ENCODE measurements around the gene ZBTB7A. TPM values are rescaled to one million over a fixed set of nuclear protein-coding genes. Genes with fewer than 3 reads are reported as not detected.

ZBTB7A gene
- total and polyA plus RNA-seq, 2 experiments from 2014 or later = 17.8 to 41.3 TPM

DNA sequence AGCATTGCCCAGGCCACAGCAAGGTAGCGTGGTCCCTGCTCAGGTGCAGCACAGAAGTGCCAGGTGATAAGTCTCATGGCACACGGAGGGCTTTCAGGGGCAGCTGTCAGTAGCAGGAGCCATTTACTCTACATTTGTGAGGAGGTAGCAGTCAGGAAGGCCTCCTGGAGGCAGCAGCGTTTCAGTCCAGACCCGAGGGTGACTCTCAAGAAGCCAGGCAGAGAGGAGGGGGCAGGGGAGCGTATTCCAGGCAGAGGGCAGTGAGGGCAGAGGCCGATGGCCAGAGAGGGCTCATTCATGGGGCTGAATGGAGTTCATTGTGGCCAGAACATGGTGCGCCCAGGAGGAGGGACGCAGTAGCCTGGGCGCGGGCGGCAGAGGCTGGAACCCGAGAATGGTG is 50.2 kb downstream of the ZBTB7A start:
- in situ Hi-C loops (cut with MboI) = no loop called here
- DNase-seq = no peak
- WGBS, 2 experiments (ENCODE audit: low coverage in 1 of 2, low lambda C conversion rate in 2 of 2, missing lambda C conversion rate in 2 of 2) = 85 to 88% methylated on average over 12 of the region's 12 CpGs
- no peaks in the 10 kb centered on the region for H3K9me2 ChIP-seq (ENCODE audit: insufficient read depth)
- H3K9ac ChIP-seq = no peak overlapping the region
- H3K36me3 ChIP-seq (ENCODE audit: low read depth) = no peaks in the 10 kb centered on the region; the same call in 1 of the 2 replicates
- H3K9me3 ChIP-seq (ENCODE audit: low read depth) = no peaks in the 10 kb centered on the region
- TF ChIP-seq EZH2phosphoT487 (IDR thresholded peaks at IDR 0.05; ENCODE audit: insufficient read depth, low read depth) = no peak
- no peak for TF ChIP-seq EZH2 (IDR thresholded peaks at IDR 0.05; ENCODE audit: insufficient read depth, poor library complexity, severe bottlenecking)
- no peak overlapping the region for H3K4me2 ChIP-seq (ENCODE audit: unreplicated experiment)
- H3K27me3 ChIP-seq (replicated peaks; ENCODE audit: insufficient read depth) = no peaks in the 10 kb centered on the region
- no peaks in the 10 kb centered on the region for H3F3A ChIP-seq (ENCODE audit: insufficient read depth)
- no peaks in the 10 kb centered on the region for H4K20me1 ChIP-seq (ENCODE audit: insufficient read depth)
- H2AFZ ChIP-seq = no peak overlapping the region
- H3K4me3 ChIP-seq = no peak overlapping the region
- H3K4me1 ChIP-seq (ENCODE audit: insufficient read depth) = no peaks in the 10 kb centered on the region
- no peak overlapping the region for H3K27ac ChIP-seq
- peaks cover 65% of the 10 kb centered on the region for H3K79me2 ChIP-seq (ENCODE audit: insufficient read depth)

DNA sequence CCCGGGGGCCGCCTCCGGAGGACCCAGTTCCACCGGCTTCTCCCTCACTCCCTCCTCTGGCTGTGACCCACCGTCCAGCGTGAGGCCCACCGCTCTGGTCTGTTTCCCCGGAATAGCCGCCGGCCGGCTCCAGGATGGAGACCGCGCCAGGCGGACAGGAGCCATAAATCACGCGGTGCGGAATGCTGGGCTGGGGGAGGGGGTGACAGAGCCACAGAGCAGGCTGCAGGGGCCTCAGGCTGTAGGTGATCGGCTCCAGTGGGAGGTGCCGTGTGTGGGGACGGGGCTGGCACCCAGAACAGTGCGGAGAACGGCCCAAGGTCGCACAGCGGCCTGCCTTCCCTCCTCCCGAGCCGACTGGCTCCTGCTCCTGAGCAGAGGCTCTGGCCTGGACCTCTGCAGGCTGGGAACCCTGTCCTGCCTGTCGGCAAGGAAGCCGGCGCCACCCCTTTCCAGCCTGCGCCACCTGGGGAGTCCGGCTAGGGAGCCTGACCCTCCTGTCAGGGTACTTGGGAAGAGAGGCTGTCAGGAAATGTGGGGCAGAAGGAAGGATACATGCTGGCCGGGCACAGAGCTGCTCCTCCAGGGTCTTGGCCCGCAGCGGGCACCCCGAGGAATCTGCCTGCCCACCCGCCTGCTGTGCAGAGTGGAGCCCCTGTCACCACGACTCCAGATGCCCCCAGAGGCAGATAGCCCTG is 50.8 kb downstream of the ZBTB7A start:
- Histone ChIP-seq H3K4me1 (ENCODE audit: insufficient read depth) (no peaks in the 10 kb centered on the region), H3K9me2 (ENCODE audit: insufficient read depth) (no peaks in the 10 kb centered on the region), H3K4me2 (ENCODE audit: unreplicated experiment) (no peak overlapping the region), H3K9ac (no peak overlapping the region), H4K20me1 (ENCODE audit: insufficient read depth) (no peaks in the 10 kb centered on the region), H3K9me3 (ENCODE audit: low read depth) (no peaks in the 10 kb centered on the region), H3K27me3 (replicated peaks; ENCODE audit: insufficient read depth) (no peaks in the 10 kb centered on the region), H2AFZ (no peak overlapping the region), H3K27ac (no peak overlapping the region), H3F3A (ENCODE audit: insufficient read depth) (no peaks in the 10 kb centered on the region), H3K4me3 (no peak overlapping the region), H3K79me2 (ENCODE audit: insufficient read depth) (peaks cover 65% of the 10 kb centered on the region), H3K36me3 (ENCODE audit: low read depth) (no peaks in the 10 kb centered on the region; the same call in 1 of the 2 replicates)
- 82 to 86% methylated on average over 33 to 37 of the region's 37 CpGs for WGBS, 2 experiments (ENCODE audit: low coverage in 1 of 2, low lambda C conversion rate in 2 of 2, missing lambda C conversion rate in 2 of 2)
- TF ChIP-seq EZH2phosphoT487 (IDR thresholded peaks at IDR 0.05; ENCODE audit: insufficient read depth, low read depth) = no peak
- no peak for TF ChIP-seq EZH2 (IDR thresholded peaks at IDR 0.05; ENCODE audit: insufficient read depth, poor library complexity, severe bottlenecking)
- DNase-seq = no peak
- in situ Hi-C loops (cut with MboI) = no loop called here

DNA sequence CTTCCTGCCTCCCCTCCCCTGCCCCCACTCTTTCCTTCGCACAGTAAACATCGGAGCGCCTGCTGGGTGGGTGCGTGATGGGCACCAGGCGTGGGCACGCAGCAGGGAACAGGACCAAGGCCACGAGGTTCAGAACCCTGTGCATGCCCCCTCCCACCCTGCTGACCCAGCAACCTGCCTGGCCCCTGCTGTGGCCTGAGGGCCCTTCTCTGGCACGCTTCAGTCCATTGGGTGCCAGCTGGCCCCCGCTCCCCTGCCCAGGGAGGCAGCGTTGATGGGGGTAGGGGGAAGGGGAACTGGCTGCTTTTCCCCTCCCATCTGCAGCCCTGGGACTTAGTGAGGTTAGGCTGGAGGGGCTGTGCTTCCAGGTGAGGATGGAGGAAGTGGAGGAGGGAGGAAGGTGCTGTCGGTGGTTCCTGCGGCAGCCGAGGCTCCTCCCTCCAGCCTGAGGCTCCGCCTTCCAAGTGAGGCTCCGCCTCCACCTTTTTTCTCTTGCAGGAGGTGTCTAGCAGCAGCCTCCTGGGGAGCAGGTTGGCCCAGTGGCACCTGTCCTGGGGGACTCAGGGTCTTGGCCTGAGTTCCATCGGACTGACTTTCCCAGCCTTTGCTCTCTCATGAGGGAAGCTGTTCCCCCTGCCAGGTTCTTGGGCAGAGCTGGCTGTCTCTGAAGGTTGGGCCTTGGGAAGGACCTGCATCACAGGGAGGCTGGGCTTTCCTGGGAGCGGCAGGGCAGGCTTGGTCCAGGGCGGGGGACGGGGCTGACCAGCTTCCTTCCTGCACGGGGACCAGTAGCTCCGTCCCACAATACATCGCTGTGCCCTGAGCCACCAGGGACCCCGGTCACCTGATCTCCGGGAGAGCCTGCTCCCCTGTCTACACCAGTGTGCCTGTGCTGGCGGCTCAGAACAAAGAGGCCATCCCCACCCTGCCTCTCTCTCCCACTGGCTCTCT is 51.9 kb downstream of the ZBTB7A start:
- in situ Hi-C loops (cut with MboI) = no loop called here

DNA sequence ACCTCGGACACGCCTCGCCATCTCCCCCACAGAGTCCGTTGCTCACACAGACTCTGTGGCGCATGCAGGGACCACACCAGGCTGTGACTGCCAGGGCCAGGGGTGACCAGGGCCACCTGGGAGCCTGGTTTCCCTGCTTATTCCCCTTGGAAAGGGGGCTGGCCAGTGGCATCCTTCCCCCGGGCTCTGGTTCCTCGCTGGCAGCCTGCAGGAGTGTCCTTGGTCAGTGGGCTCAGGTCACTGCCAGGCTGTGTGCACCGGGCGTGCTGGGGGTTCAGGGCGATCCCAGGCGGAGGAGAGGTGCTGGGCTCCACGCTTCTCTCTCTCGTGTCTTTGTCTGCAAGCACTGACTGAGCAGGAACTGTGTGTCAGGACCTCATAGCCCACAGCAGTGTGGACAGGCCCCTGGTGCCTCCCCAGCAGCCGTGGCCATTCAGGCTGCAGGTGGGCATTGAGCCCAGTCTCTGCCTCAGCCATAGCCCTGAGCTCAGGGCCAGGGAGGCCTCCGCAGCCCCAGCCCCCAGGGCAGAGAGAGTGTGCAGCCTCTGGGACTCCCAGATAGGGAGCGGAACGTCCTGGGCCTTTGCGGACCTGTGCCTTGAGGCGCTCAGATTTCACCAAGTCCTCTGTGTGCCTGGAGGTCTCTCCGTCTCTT is 52.7 kb downstream of the ZBTB7A start:
- H3K4me3 ChIP-seq = no peak overlapping the region
- no peak overlapping the region for H3K27ac ChIP-seq
- TF ChIP-seq EZH2 (IDR thresholded peaks at IDR 0.05; ENCODE audit: insufficient read depth, poor library complexity, severe bottlenecking) = no peak
- TF ChIP-seq EZH2phosphoT487 (IDR thresholded peaks at IDR 0.05; ENCODE audit: insufficient read depth, low read depth) = no peak
- peaks cover 72% of the 10 kb centered on the region for H3K79me2 ChIP-seq (ENCODE audit: insufficient read depth)
- H3K9me2 ChIP-seq (ENCODE audit: insufficient read depth) = no peaks in the 10 kb centered on the region
- H3K27me3 ChIP-seq (replicated peaks; ENCODE audit: insufficient read depth) = no peaks in the 10 kb centered on the region
- H3K4me2 ChIP-seq (ENCODE audit: unreplicated experiment) = no peak overlapping the region
- 84 to 88% methylated on average over 18 to 19 of the region's 20 CpGs for WGBS, 2 experiments (ENCODE audit: low coverage in 1 of 2, low lambda C conversion rate in 2 of 2, missing lambda C conversion rate in 2 of 2)
- in situ Hi-C loops (cut with MboI) = no loop called here
- no peaks in the 10 kb centered on the region; the same call in 1 of the 2 replicates for H3K36me3 ChIP-seq (ENCODE audit: low read depth)
- no peak overlapping the region for H3K9ac ChIP-seq
- no peaks in the 10 kb centered on the region for H4K20me1 ChIP-seq (ENCODE audit: insufficient read depth)
- no peaks in the 10 kb centered on the region for H3K9me3 ChIP-seq (ENCODE audit: low read depth)
- H3K4me1 ChIP-seq (ENCODE audit: insufficient read depth) = peaks cover 8% of the 10 kb centered on the region; the same call in 1 of the 2 replicates
- H3F3A ChIP-seq (ENCODE audit: insufficient read depth) = no peaks in the 10 kb centered on the region
- H2AFZ ChIP-seq = no peak overlapping the region
- DNase-seq = no peak

More for the DNA sequence above, 51.9 kb downstream of the ZBTB7A start:
- Histone ChIP-seq H3K79me2 (ENCODE audit: insufficient read depth) (peaks cover 66% of the 10 kb centered on the region), H3K9me2 (ENCODE audit: insufficient read depth) (no peaks in the 10 kb centered on the region), H2AFZ (no peak overlapping the region), H3K4me1 (ENCODE audit: insufficient read depth) (peaks cover 4% of the 10 kb centered on the region; the same call in 1 of the 2 replicates), H4K20me1 (ENCODE audit: insufficient read depth) (no peaks in the 10 kb centered on the region), H3F3A (ENCODE audit: insufficient read depth) (no peaks in the 10 kb centered on the region), H3K27ac (no peak overlapping the region), H3K4me3 (no peak overlapping the region), H3K9ac (no peak overlapping the region), H3K4me2 (ENCODE audit: unreplicated experiment) (no peak overlapping the region), H3K36me3 (ENCODE audit: low read depth) (no peaks in the 10 kb centered on the region; the same call in 1 of the 2 replicates), H3K27me3 (replicated peaks; ENCODE audit: insufficient read depth) (no peaks in the 10 kb centered on the region), H3K9me3 (ENCODE audit: low read depth) (no peaks in the 10 kb centered on the region)
- 83 to 85% methylated on average over 20 to 25 of the region's 25 CpGs for WGBS, 2 experiments (ENCODE audit: low coverage in 1 of 2, low lambda C conversion rate in 2 of 2, missing lambda C conversion rate in 2 of 2)
- DNase-seq = no peak
- TF ChIP-seq EZH2 (IDR thresholded peaks at IDR 0.05; ENCODE audit: insufficient read depth, poor library complexity, severe bottlenecking) (no peak), EZH2phosphoT487 (IDR thresholded peaks at IDR 0.05; ENCODE audit: insufficient read depth, low read depth) (no peak)
